Liver (tissue), 9 donors: Measurements from ENCODE around the gene CHST14. TPM values are rescaled to one million over a fixed set of nuclear protein-coding genes. Genes with fewer than 3 reads are reported as not detected.

Experiments
- DNase-seq: peaks from one replicate; pipeline ENCODE4 v3.0.0-alpha.2; 2017; ENCODE audit warnings: low spot score
- H3K27ac ChIP-seq, 2 donors: one replicate each; pipeline ENCODE4 v1.7.0; 2013; ENCODE audit warnings: inconsistent platforms in 2 of 2, low read length in 2 of 2, control low read depth in 1 of 2, low read depth in 1 of 2, mild to moderate bottlenecking in 1 of 2
- H3K27me3 ChIP-seq, 4 donors: one replicate each; pipeline versions ENCODE4 v1.6.1 to v1.7.0; 2013; ENCODE audit warnings: low read length in 3 of 4, inconsistent platforms in 1 of 4, mild to moderate bottlenecking in 1 of 4, moderate library complexity in 1 of 4; ENCODE audit not compliant: control insufficient read depth in 4 of 4, insufficient read depth in 4 of 4
- H3K36me3 ChIP-seq, 4 donors: one replicate each; pipeline versions ENCODE4 v1.6.1 to v1.7.0; 2013; ENCODE audit warnings: low read length in 3 of 4, mild to moderate bottlenecking in 3 of 4, low read depth in 1 of 4, moderate library complexity in 1 of 4; ENCODE audit not compliant: control insufficient read depth in 4 of 4, insufficient read depth in 3 of 4
- H3K4me1 ChIP-seq, 4 donors: one replicate each; pipeline versions ENCODE4 v1.6.1 to v1.7.0; 2013; ENCODE audit warnings: low read length in 3 of 4, mild to moderate bottlenecking in 3 of 4, moderate library complexity in 1 of 4; ENCODE audit not compliant: control insufficient read depth in 4 of 4, insufficient read depth in 4 of 4
- H3K4me3 ChIP-seq, 3 donors: one replicate each; pipeline versions ENCODE4 v1.6.1 to v1.7.0; 2013; ENCODE audit warnings: low read length in 3 of 3, control low read depth in 1 of 3, low read depth in 1 of 3, mild to moderate bottlenecking in 1 of 3
- H3K9ac ChIP-seq, 2 donors: one replicate each; pipeline ENCODE4 v1.7.0; 2013; ENCODE audit warnings: low read length in 2 of 2, mild to moderate bottlenecking in 2 of 2, moderate library complexity in 2 of 2, control low read depth in 1 of 2, low read depth in 1 of 2
- H3K9me3 ChIP-seq, 4 donors: one replicate each; pipeline versions ENCODE4 v1.6.1 to v1.7.0; 2013; ENCODE audit warnings: low read length in 3 of 4; ENCODE audit not compliant: control insufficient read depth in 4 of 4
- EGR1 ChIP-seq, 2 donors: IDR thresholded peaks; 2 replicates each; pipeline ENCODE4 v1.6.1; 2016 to 2018; ENCODE audit warnings: antibody characterized with exemption in 2 of 2, low read depth in 2 of 2
- FOXA1 ChIP-seq: IDR thresholded peaks from 2 replicates; pipeline ENCODE4 v1.6.1; 2016; ENCODE audit warnings: antibody characterized with exemption
- FOXA2 ChIP-seq: IDR thresholded peaks from 2 replicates; pipeline ENCODE4 v1.6.1; 2016; ENCODE audit warnings: antibody characterized with exemption
- GABPA ChIP-seq, 2 donors: IDR thresholded peaks in 1 of 2; conservative IDR thresholded peaks in 1 of 2; 2 replicates each; pipeline ENCODE4 v1.6.1; 2016; ENCODE audit warnings: antibody characterized with exemption in 2 of 2, mild to moderate bottlenecking in 1 of 2, moderate library complexity in 1 of 2
- HNF4A ChIP-seq, 2 donors: conservative IDR thresholded peaks; 2 replicates each; pipeline ENCODE4 v1.6.1; 2016; ENCODE audit warnings: antibody characterized with exemption in 2 of 2, mild to moderate bottlenecking in 2 of 2
- HNF4G ChIP-seq: IDR thresholded peaks from 2 replicates; pipeline ENCODE4 v1.6.1; 2016; ENCODE audit warnings: antibody characterized with exemption
- JUND ChIP-seq, 2 donors: IDR thresholded peaks; 2 replicates each; pipeline ENCODE4 v1.6.1; 2016; ENCODE audit warnings: antibody characterized with exemption in 2 of 2
- MAX ChIP-seq: IDR thresholded peaks from 2 replicates; pipeline ENCODE4 v1.6.1; 2016; ENCODE audit warnings: antibody characterized with exemption
- NR2F2 ChIP-seq: IDR thresholded peaks from 2 replicates; pipeline ENCODE4 v1.6.1; 2016; ENCODE audit warnings: antibody characterized with exemption
- RAD21 ChIP-seq, 2 donors: IDR thresholded peaks; 2 replicates each; pipeline ENCODE4 v1.6.1; 2016; ENCODE audit warnings: antibody characterized with exemption in 2 of 2, mild to moderate bottlenecking in 2 of 2
- REST ChIP-seq: IDR thresholded peaks from 2 replicates; pipeline ENCODE4 v1.6.1; 2016; ENCODE audit warnings: antibody characterized with exemption, mild to moderate bottlenecking
- RXRA ChIP-seq, 2 donors: IDR thresholded peaks; 2 replicates each; pipeline ENCODE4 v1.6.1; 2017 to 2018; ENCODE audit warnings: antibody characterized with exemption in 2 of 2, mild to moderate bottlenecking in 1 of 2
- SP1 ChIP-seq: IDR thresholded peaks from 2 replicates; pipeline ENCODE4 v1.6.1; 2018; ENCODE audit warnings: antibody characterized with exemption, mild to moderate bottlenecking
- TAF1 ChIP-seq: conservative IDR thresholded peaks from 2 replicates; pipeline ENCODE4 v1.6.1; 2016; ENCODE audit warnings: antibody characterized with exemption, mild to moderate bottlenecking
- YY1 ChIP-seq: IDR thresholded peaks from 2 replicates; pipeline ENCODE4 v1.6.1; 2016; ENCODE audit warnings: antibody characterized with exemption, mild to moderate bottlenecking
- WGBS: extraction: QIAGEN DNeasy Blood & Tissue Kit; methylation state at CpG from one replicate; pipeline ENCODE4 v1.1.7; 2013; 5-methylcytosine and 5-hydroxymethylcytosine counted together
- polyA plus RNA-seq, 2 donors: library from polyadenylated mRNA; stranded (reverse) in 1 of 2; unstranded in 1 of 2; fragments of 200-250 nt in 1 of 2; fragments of >200 nt in 1 of 2; fragmentation: Nextera tagmentation in 1 of 2; extraction: Ambion mirVana in 1 of 2; gene quantifications; one replicate each; pipeline versions ENCODE4 v1.2.1 to v1.2.3, GENCODE V29; 2013 to 2015
- total RNA-seq, 2 donors: library from RNA; depleted of rRNA; stranded (reverse); fragments of >200 nt; gene quantifications; one replicate each; pipeline ENCODE4 v1.2.3, GENCODE V29; 2014
- TF ChIP-seq, protein P1 (sequence below): fragments of 150-350 bp; IDR thresholded peaks from 2 replicates; pipeline ENCODE4 v1.5.1; 2017; ENCODE audit warnings: improper control_type of control experiment, low read depth, low read length; ENCODE audit not compliant: missing input control
- TF ChIP-seq, protein P2 (sequence below): IDR thresholded peaks from 2 replicates; pipeline ENCODE4 v1.6.1; 2016; ENCODE audit warnings: antibody characterized with exemption
- TF ChIP-seq, protein P3 (sequence below): IDR thresholded peaks from 2 replicates; pipeline ENCODE4 v1.6.1; 2016; ENCODE audit warnings: antibody characterized with exemption
- donor health status: healthy.
- donor health status: healthy.
- donor health status: healthy.
- donor health status: healthy.
- donor health status: healthy.

Gene CHST14
- total and polyA plus RNA-seq, 4 donors, result 2.3 to 5.3 (median 3.1) TPM

GRCh38 chr15:40465939-40466338 is 4.8 kb upstream of the CHST14 start:
- Histone ChIP-seq H3K36me3 (peaks cover 3 to 35% (median 10%) of the 10 kb centered on the region in 4 donors), H3K9ac (no peak overlapping the region), H3K4me1 (peaks cover 0 to 8% (median 4%) of the 10 kb centered on the region in 4 donors), H3K4me3 (no peak overlapping the region), H3K27ac (no peak overlapping the region), H3K9me3 (no peaks in the 10 kb centered on the region), H3K27me3 (no peaks in the 10 kb centered on the region)
- no peak for DNase-seq
- TF ChIP-seq HNF4G (no peak), MAX (no peak), JUND (IDR thresholded peaks at IDR 0.05) (no peak), TAF1 (no peak), EGR1 (IDR thresholded peaks at IDR 0.05; ENCODE audit: low read depth in 2 of 2) (no peak), YY1 (no peak), FOXA2 (no peak), GABPA (IDR thresholded peaks at IDR 0.05 in 1 of 2, conservative IDR thresholded peaks at IDR 0.05 in 1 of 2) (no peak), SP1 (no peak), REST (no peak), HNF4A (conservative IDR thresholded peaks at IDR 0.05) (no peak), RAD21 (IDR thresholded peaks at IDR 0.05) (no peak), FOXA1 (no peak), RXRA (IDR thresholded peaks at IDR 0.05) (no peak), NR2F2 (no peak)
- TF ChIP-seq, protein P1, sequence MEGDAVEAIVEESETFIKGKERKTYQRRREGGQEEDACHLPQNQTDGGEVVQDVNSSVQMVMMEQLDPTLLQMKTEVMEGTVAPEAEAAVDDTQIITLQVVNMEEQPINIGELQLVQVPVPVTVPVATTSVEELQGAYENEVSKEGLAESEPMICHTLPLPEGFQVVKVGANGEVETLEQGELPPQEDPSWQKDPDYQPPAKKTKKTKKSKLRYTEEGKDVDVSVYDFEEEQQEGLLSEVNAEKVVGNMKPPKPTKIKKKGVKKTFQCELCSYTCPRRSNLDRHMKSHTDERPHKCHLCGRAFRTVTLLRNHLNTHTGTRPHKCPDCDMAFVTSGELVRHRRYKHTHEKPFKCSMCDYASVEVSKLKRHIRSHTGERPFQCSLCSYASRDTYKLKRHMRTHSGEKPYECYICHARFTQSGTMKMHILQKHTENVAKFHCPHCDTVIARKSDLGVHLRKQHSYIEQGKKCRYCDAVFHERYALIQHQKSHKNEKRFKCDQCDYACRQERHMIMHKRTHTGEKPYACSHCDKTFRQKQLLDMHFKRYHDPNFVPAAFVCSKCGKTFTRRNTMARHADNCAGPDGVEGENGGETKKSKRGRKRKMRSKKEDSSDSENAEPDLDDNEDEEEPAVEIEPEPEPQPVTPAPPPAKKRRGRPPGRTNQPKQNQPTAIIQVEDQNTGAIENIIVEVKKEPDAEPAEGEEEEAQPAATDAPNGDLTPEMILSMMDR, result no peak
- TF ChIP-seq, protein P2, sequence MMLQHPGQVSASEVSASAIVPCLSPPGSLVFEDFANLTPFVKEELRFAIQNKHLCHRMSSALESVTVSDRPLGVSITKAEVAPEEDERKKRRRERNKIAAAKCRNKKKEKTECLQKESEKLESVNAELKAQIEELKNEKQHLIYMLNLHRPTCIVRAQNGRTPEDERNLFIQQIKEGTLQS, result no peak
- TF ChIP-seq, protein P3, sequence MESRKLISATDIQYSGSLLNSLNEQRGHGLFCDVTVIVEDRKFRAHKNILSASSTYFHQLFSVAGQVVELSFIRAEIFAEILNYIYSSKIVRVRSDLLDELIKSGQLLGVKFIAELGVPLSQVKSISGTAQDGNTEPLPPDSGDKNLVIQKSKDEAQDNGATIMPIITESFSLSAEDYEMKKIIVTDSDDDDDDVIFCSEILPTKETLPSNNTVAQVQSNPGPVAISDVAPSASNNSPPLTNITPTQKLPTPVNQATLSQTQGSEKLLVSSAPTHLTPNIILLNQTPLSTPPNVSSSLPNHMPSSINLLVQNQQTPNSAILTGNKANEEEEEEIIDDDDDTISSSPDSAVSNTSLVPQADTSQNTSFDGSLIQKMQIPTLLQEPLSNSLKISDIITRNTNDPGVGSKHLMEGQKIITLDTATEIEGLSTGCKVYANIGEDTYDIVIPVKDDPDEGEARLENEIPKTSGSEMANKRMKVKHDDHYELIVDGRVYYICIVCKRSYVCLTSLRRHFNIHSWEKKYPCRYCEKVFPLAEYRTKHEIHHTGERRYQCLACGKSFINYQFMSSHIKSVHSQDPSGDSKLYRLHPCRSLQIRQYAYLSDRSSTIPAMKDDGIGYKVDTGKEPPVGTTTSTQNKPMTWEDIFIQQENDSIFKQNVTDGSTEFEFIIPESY, result no peak
- 98% methylated on average over 10 of the region's 10 CpGs for WGBS
